GM12878 (cell line): ENCODE measurements around the gene GRIN2D. TPM values are rescaled to one million over a fixed set of nuclear protein-coding genes. Genes with fewer than 3 reads are reported as not detected.

Source experiments
- ATAC-seq: fragments of 200-7000 bp; cut with Tn5 transposase; 3 replicates; pipeline ENCODE4 v1.9.1; 2020; ENCODE audit warnings: mild to moderate bottlenecking, moderate library complexity
- BruUV-seq: library from RNA; stranded (reverse); fragments of 400-500 nt; replicated peaks from 2 replicates; lab custom pipeline; 2021; lab: Mats Ljungman, UMichigan
- CTCF ChIA-PET: fragments of 300-600 bp; sonication (Branson Sonifier 250); formaldehyde crosslinking; extraction: SDS; loops from one replicate; lab custom pipeline; 2021; ENCODE audit warnings: inconsistent platforms; lab: Yijun Ruan, JAX
- POLR2A ChIA-PET: fragments of 350-600 bp; formaldehyde crosslinking; extraction: SDS; loops from one replicate; lab custom pipeline; 2021; ENCODE audit warnings: inconsistent platforms; lab: Charles Lee
- RAD21 ChIA-PET: fragments of 300-600 bp; sonication (Branson Sonifier 250); formaldehyde crosslinking; loops from one replicate; lab custom pipeline; 2023; ENCODE audit warnings: antibody characterized with exemption; ENCODE audit not compliant: unreplicated experiment; lab: Charles Lee
- SMC1A ChIA-PET: fragments of 300-600 bp; sonication (Branson Sonifier 250); formaldehyde crosslinking; loops from one replicate; lab custom pipeline; 2023; ENCODE audit not compliant: unreplicated experiment, uncharacterized antibody; lab: Charles Lee
- DNase-seq: peaks from one replicate; pipeline ENCODE4 v3.0.0-alpha.2; 2011; ENCODE audit warnings: low read depth, low spot score
- FAIRE-seq: peaks from 3 replicates; lab custom pipeline; 2011; peaks lifted over from hg19 to GRCh38; lab: Jason Lieb, UNC
- H2AFZ ChIP-seq: 2 replicates; pipeline ENCODE4 v1.6.0; 2011; ENCODE audit warnings: low read depth, low read length, control low read depth; ENCODE audit not compliant: control insufficient read depth
- H3K27ac ChIP-seq: 2 replicates; pipeline ENCODE4 v1.5.1; 2011; ENCODE audit warnings: control low read depth; ENCODE audit not compliant: control insufficient read depth, insufficient read depth
- H3K27me3 ChIP-seq, 2 experiments: replicated peaks in 1 of 2; 2 replicates each; pipeline versions ENCODE4 v1.6.0 to v1.6.1; 2011; ENCODE audit warnings: low read length in 1 of 2; ENCODE audit not compliant: control insufficient read depth in 2 of 2, insufficient read depth in 2 of 2
- H3K36me3 ChIP-seq, 2 experiments: 2 replicates each; pipeline ENCODE4 v1.5.1; 2011; ENCODE audit warnings: low read length in 1 of 2; ENCODE audit not compliant: control insufficient read depth in 2 of 2, insufficient read depth in 2 of 2
- H3K4me1 ChIP-seq: 2 replicates; pipeline ENCODE4 v1.6.1; 2011; ENCODE audit warnings: mild to moderate bottlenecking, low read length, moderate library complexity, mixed read lengths; ENCODE audit not compliant: control insufficient read depth, insufficient read depth
- H3K4me2 ChIP-seq: 2 replicates; pipeline ENCODE4 v1.6.0; 2011; ENCODE audit warnings: control low read depth; ENCODE audit not compliant: control insufficient read depth, insufficient read depth
- H3K4me3 ChIP-seq: fragments of 200-600 bp; sonication (generic); 2 replicates; pipeline ENCODE4 v1.5.1; 2016
- H3K79me2 ChIP-seq: 2 replicates; pipeline ENCODE4 v1.6.0; 2011; ENCODE audit warnings: low read length; ENCODE audit not compliant: control insufficient read depth, insufficient read depth
- H3K9ac ChIP-seq: 2 replicates; pipeline ENCODE4 v1.8.0; 2011; ENCODE audit warnings: low read length, control low read depth, mixed read lengths; ENCODE audit not compliant: control insufficient read depth, insufficient read depth
- H3K9me3 ChIP-seq: replicated peaks from 3 replicates; pipeline ENCODE4 v1.5.1; 2011; ENCODE audit warnings: mild to moderate bottlenecking, low read length; ENCODE audit not compliant: control insufficient read depth, insufficient read depth
- H4K20me1 ChIP-seq: 2 replicates; pipeline ENCODE4 v1.6.0; 2011; ENCODE audit not compliant: control insufficient read depth, insufficient read depth
- BACH1 ChIP-seq: fragments of 450-650 bp; IDR thresholded peaks from 2 replicates; pipeline ENCODE4 v1.6.1; 2017; ENCODE audit warnings: mild to moderate bottlenecking, borderline replicate concordance
- CREB1 ChIP-seq: IDR thresholded peaks from 2 replicates; pipeline ENCODE4 v1.6.1; 2012; ENCODE audit warnings: low read depth, mild to moderate bottlenecking, inconsistent platforms
- FOXK2 ChIP-seq: fragments of 450-650 bp; IDR thresholded peaks from 2 replicates; pipeline ENCODE4 v1.6.1; 2017; ENCODE audit warnings: mild to moderate bottlenecking, moderate library complexity
- GABPA ChIP-seq: IDR thresholded peaks from 2 replicates; pipeline ENCODE4 v1.6.1; 2014; ENCODE audit warnings: antibody characterized with exemption, low read depth, mild to moderate bottlenecking, inconsistent platforms
- NFXL1 ChIP-seq: fragments of 450-650 bp; IDR thresholded peaks from 2 replicates; pipeline ENCODE4 v1.6.1; 2017; ENCODE audit warnings: antibody characterized with exemption, mild to moderate bottlenecking, borderline replicate concordance
- NR2F1 ChIP-seq: fragments of 450-650 bp; conservative IDR thresholded peaks from 2 replicates; pipeline ENCODE4 v1.6.1; 2017; ENCODE audit warnings: mild to moderate bottlenecking
- PAX8 ChIP-seq: fragments of 450-650 bp; IDR thresholded peaks from 2 replicates; pipeline ENCODE4 v1.6.1; 2017; ENCODE audit warnings: mild to moderate bottlenecking, moderate library complexity
- POU2F2 ChIP-seq: IDR thresholded peaks from 3 replicates; pipeline ENCODE4 v1.6.1; 2011; ENCODE audit warnings: low read depth, mild to moderate bottlenecking, low read length, borderline replicate concordance
- RCOR1 ChIP-seq: conservative IDR thresholded peaks from 2 replicates; pipeline ENCODE4 v1.6.1; 2012; ENCODE audit warnings: low read depth, low read length, improper control_type of control experiment
- SIN3A ChIP-seq: IDR thresholded peaks from 2 replicates; pipeline ENCODE4 v1.6.1; 2012; ENCODE audit warnings: low read depth, low read length, improper control_type of control experiment
- WGBS: methylation state at CpG from one replicate; pipeline ENCODE4 v1.1.6; 2016; ENCODE audit warnings: low lambda C conversion rate; ENCODE audit not compliant: insufficient replicate concordance, insufficient coverage; ENCODE audit errors: missing lambda C conversion rate; 5-methylcytosine and 5-hydroxymethylcytosine counted together
- in situ Hi-C: fragments of 300-500 bp; cut with MboI; formaldehyde crosslinking; loops from 9 replicates; pipeline ENCODE4 v1.14.3; 2018; ENCODE audit warnings: mixed read lengths
- intact Hi-C: fragments of 100-400 bp; cut with micrococcal nuclease; formaldehyde crosslinking; loops from one replicate; pipeline ENCODE4 v1.14.2; 2022; ENCODE audit not compliant: unreplicated experiment
- polyA plus RNA-seq, 11 experiments: library from polyadenylated mRNA; depleted of rRNA in 4 of 11; unstranded in 6 of 11; stranded (reverse) in 5 of 11; fragments of >200 nt; fragmentation: Nextera tagmentation in 4 of 11; fragmentation: Illumina TruSeq in 1 of 11; extraction: Ambion mirVana in 4 of 11; extraction: Trizol in 1 of 11; gene quantifications; 1 replicate in 1 of 11; 2 replicates in 10 of 11; pipeline versions ENCODE4 v1.2.1 to v1.2.3, GENCODE V29; 2011 to 2016; ENCODE audit warnings: inconsistent platforms in 2 of 11, missing spikeins in 2 of 11, low read depth in 1 of 11
- total RNA-seq, 4 experiments: library from RNA; depleted of rRNA in 3 of 4; stranded (reverse); fragments of >200 nt in 3 of 4; fragmentation: Illumina TruSeq in 1 of 4; extraction: Trizol in 1 of 4; gene quantifications; 2 replicates each; pipeline versions ENCODE4 v1.2.1 to v1.2.3, GENCODE V29; 2013 to 2021

GRIN2D gene
- total and polyA plus RNA-seq, 10 of the 15 experiments (the other 5 are each of a cell fraction or from before 2014, with no cell fraction given): 0.03 to 0.38 (median 0.04) TPM; not detected in 3

DNA sequence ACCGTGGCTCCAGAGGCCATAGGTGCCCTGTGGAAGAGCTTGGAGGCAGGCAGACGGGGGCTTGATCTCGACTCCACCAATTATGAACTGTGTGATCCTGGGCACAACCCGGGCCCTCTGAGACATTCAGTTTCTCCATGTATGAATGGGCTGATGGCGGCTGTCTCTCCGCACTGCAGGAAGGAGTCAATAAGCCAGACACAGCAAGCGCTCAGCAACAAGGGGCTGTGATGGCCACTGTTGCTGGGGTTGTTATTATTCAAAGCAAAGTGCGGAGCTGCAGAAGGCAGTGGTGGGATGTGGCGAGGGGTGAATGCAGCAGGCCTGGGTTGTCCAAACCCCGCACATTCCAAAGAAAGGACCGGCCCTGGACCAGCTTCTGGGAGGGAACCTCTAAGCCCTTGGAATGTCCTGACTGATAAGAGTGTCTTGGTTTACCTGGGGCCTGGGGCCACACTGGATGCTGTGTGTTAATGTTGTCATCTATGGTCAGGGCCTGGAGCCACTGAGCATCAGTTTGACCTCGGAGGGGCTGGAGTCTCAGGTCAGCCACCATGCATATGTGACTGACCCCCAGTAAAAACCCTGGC, 38.0 kb upstream of the GRIN2D start:
- H2AFZ ChIP-seq: no peak overlapping the region
- ChIA-PET RAD21 (no interaction called here), CTCF (interaction anchor here (0.8 kb wide), 1 partner anchor 231 kb away, joined by 3 read pairs; no protein-coding TSS in a partner anchor), SMC1A (no interaction called here), POLR2A (interaction anchor here (0.7 kb wide), 1 partner anchor 154 kb away, joined by 4 read pairs; no protein-coding TSS in a partner anchor)
- no peaks in the 10 kb centered on the region for H3K9me3 ChIP-seq
- TF ChIP-seq RCOR1: no peak
- TF ChIP-seq CREB1: no peak
- no peak for TF ChIP-seq SIN3A
- TF ChIP-seq NR2F1: no peak
- TF ChIP-seq POU2F2: no peak
- TF ChIP-seq PAX8: no peak
- TF ChIP-seq BACH1: no peak
- no peak for TF ChIP-seq NFXL1
- TF ChIP-seq FOXK2: no peak
- TF ChIP-seq GABPA: no peak
- in situ Hi-C loops: no loop called here
- no peak for FAIRE-seq
- H3K4me3 ChIP-seq: no peak overlapping the region
- BruUV-seq: no TSS peak
- intact Hi-C loops: no loop called here
- no peaks in the 10 kb centered on the region for H3K79me2 ChIP-seq
- DNase-seq: no peak
- no peaks in the 10 kb centered on the region; a peak in 1 of 4 replicates for H3K36me3 ChIP-seq
- 87% methylated on average over 12 of the region's 12 CpGs for WGBS
- H3K9ac ChIP-seq: no peak overlapping the region
- H3K27me3 ChIP-seq: no peaks in the 10 kb centered on the region
- H3K4me1 ChIP-seq: no peaks in the 10 kb centered on the region
- no peak for ATAC-seq
- H3K27ac ChIP-seq: no peak overlapping the region
- no peaks in the 10 kb centered on the region for H4K20me1 ChIP-seq
- no peak overlapping the region for H3K4me2 ChIP-seq
